Tibial nerve (tissue), 4 donors: Measurements from ENCODE around the gene WDR81. TPM values are rescaled to one million over a fixed set of nuclear protein-coding genes. Genes with fewer than 3 reads are reported as not detected.
A peak's percentile ranks its signal among the peaks of the same experiment; 100 is the strongest.

ENCODE experiments used
- DNase-seq, 2 donors: peaks; one replicate each; pipeline ENCODE4 v3.0.0-alpha.2; 2019; ENCODE audit warnings: low spot score in 2 of 2
- H3K27ac ChIP-seq, 4 donors: fragments of 200-600 bp; sonication (generic) in 3 of 4; one replicate each; pipeline ENCODE4 v1.5.1; 2017 to 2019; ENCODE audit warnings: mild to moderate bottlenecking in 1 of 4
- H3K27me3 ChIP-seq, 2 donors: fragments of 200-600 bp; sonication (generic) in 1 of 2; one replicate each; pipeline versions ENCODE4 v1.5.1 to v1.6.0; 2017 to 2019
- H3K36me3 ChIP-seq, 3 donors: fragments of 200-600 bp; sonication (generic); one replicate each; pipeline ENCODE4 v1.5.1; 2018 to 2019
- H3K4me1 ChIP-seq, 4 donors: fragments of 200-600 bp; sonication (generic) in 3 of 4; one replicate each; pipeline ENCODE4 v1.5.1; 2017 to 2019
- H3K4me3 ChIP-seq, 4 donors: fragments of 200-600 bp; sonication (generic) in 3 of 4; one replicate each; pipeline ENCODE4 v1.5.1; 2017 to 2019; ENCODE audit warnings: mild to moderate bottlenecking in 1 of 4, moderate library complexity in 1 of 4
- H3K9me3 ChIP-seq, 4 donors: fragments of 200-600 bp; sonication (generic) in 3 of 4; one replicate each; pipeline ENCODE4 v1.5.1; 2017 to 2019
- CTCF ChIP-seq, 5 experiments: fragments of 200-600 bp in 3 of 5; fragments of 450-650 bp in 2 of 5; sonication (generic) in 3 of 5; IDR thresholded peaks; one replicate each; pipeline ENCODE4 v1.5.1; 2016 to 2019; ENCODE audit warnings: antibody characterized with exemption in 5 of 5, mild to moderate bottlenecking in 3 of 5, moderate library complexity in 2 of 5
- EP300 ChIP-seq, 2 donors: sonication (generic); formaldehyde crosslinking; IDR thresholded peaks; one replicate each; pipeline ENCODE4 v1.6.1; 2017; ENCODE audit warnings: antibody characterized with exemption in 2 of 2, mild to moderate bottlenecking in 1 of 2
- POLR2A ChIP-seq, 2 donors: fragments of 450-650 bp; IDR thresholded peaks; one replicate each; pipeline ENCODE4 v1.6.1; 2017; ENCODE audit warnings: antibody characterized with exemption in 2 of 2, mild to moderate bottlenecking in 2 of 2, moderate library complexity in 2 of 2
- WGBS, 2 donors: methylation state at CpG; one replicate each; pipeline ENCODE4 v1.1.5; 2018; 5-methylcytosine and 5-hydroxymethylcytosine counted together
- total RNA-seq, 4 donors: library from RNA; depleted of rRNA; stranded (reverse); fragments of >200 nt; gene quantifications; one replicate each; pipeline ENCODE4 v1.1.0, GENCODE V29; 2016

WDR81 gene
- total RNA-seq, 4 donors from 2014 or later, result 54.4 to 111 (median 92.0) TPM

- H3K27ac ChIP-seq, result peak overlapping the region; percentile 91 to 100 (median 98)
- no peaks in the 10 kb centered on the region for H3K27me3 ChIP-seq
- H3K4me3 ChIP-seq, result peak overlapping the region; percentile 65 to 95 (median 82)
- H3K4me1 ChIP-seq, result peaks cover 0 to 72% (median 36%) of the 10 kb centered on the region in 4 donors
- no peaks in the 10 kb centered on the region for H3K9me3 ChIP-seq
- 1 to 3% methylated on average over 22 to 29 of the region's 32 CpGs for WGBS, 2 donors
- peak; percentile 82 to 83 for DNase-seq
- TF ChIP-seq CTCF (IDR thresholded peaks at IDR 0.05) (no peak), POLR2A (IDR thresholded peaks at IDR 0.05) (peak in 1 of 2 donors; percentile 32), EP300 (IDR thresholded peaks at IDR 0.05) (peak; percentile 7 to 85)
- H3K36me3 ChIP-seq, result peaks cover 0 to 18% (median 0%) of the 10 kb centered on the region in 3 donors
These were observed 9.3 kb upstream of the WDR81 start for GRCh38 chr17:1714980-1715802.

- Histone ChIP-seq H3K4me1 (peaks cover 0 to 73% (median 35%) of the 10 kb centered on the region in 4 donors), H3K27me3 (no peaks in the 10 kb centered on the region), H3K27ac (peak overlapping the region; percentile 91 to 100 (median 98)), H3K4me3 (peak overlapping the region; percentile 65 to 95 (median 82)), H3K36me3 (peaks cover 0 to 18% (median 0%) of the 10 kb centered on the region in 3 donors), H3K9me3 (no peaks in the 10 kb centered on the region)
- 0 to 1% methylated on average over 8 to 15 of the region's 23 CpGs for WGBS, 2 donors
- TF ChIP-seq POLR2A (IDR thresholded peaks at IDR 0.05), result no peak
- TF ChIP-seq EP300 (IDR thresholded peaks at IDR 0.05), result no peak
- no peak for TF ChIP-seq CTCF (IDR thresholded peaks at IDR 0.05)
- no peak for DNase-seq
These were observed 8.8 kb upstream of the WDR81 start for GRCh38 chr17:1715803-1716075.

DNA sequence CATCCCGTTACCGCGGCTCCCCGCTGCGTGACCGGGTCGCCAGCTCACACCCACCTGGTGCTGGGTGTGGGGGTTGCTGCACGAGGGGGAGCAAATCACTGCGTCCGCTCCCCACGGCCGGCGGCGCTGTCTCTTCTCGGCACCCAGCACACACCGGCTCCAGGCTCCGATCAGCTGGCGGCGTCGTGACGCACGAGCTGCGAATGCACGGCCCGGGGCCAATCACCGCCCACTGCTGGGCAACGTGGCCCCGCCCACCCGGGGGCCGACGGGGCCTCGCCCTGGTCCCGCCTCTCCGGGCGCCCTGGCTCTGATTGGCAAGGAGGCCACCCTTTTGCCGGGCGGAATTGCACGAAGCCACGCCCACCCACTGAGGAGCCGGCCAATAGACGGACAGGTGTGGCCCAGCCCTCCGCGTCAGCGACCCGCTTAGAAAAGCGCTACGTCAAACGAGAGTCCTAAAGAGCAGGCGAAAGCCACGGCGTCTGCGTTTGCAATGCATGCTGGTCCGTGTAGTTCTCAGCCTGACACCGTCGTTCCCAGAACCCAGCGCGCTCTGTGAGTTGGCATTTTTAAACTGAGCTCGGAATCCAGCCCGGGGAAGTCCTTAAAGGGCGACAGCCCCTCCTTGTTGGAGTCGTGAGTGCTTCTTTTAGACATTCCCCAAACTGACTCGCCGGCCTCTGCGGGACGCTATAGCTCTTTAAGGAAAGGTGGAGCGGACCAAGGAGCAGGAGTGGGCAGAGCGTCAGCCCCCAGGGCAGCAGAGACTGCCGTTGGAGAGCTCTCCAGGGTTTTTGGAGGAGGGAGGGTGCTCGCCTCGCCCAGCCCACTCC is 8.2 kb upstream of the WDR81 start:
- peak overlapping the region; percentile 97 to 100 (median 98) for H3K27ac ChIP-seq
- H3K9me3 ChIP-seq, result no peaks in the 10 kb centered on the region
- H3K4me1 ChIP-seq, result peaks cover 0 to 70% (median 36%) of the 10 kb centered on the region in 4 donors
- DNase-seq, result peak; percentile 96 to 99
- H3K27me3 ChIP-seq, result no peaks in the 10 kb centered on the region
- 0% methylated on average over 40 to 54 of the region's 70 CpGs for WGBS, 2 donors
- peaks cover 0 to 18% (median 0%) of the 10 kb centered on the region in 3 donors for H3K36me3 ChIP-seq
- TF ChIP-seq POLR2A (IDR thresholded peaks at IDR 0.05) (peak; percentile 96 to 99), CTCF (IDR thresholded peaks at IDR 0.05) (peak in 1 of 5 experiments; percentile 45), EP300 (IDR thresholded peaks at IDR 0.05) (peak; percentile 95 to 98)
- H3K4me3 ChIP-seq, result peak overlapping the region; percentile 65 to 95 (median 82)

DNA sequence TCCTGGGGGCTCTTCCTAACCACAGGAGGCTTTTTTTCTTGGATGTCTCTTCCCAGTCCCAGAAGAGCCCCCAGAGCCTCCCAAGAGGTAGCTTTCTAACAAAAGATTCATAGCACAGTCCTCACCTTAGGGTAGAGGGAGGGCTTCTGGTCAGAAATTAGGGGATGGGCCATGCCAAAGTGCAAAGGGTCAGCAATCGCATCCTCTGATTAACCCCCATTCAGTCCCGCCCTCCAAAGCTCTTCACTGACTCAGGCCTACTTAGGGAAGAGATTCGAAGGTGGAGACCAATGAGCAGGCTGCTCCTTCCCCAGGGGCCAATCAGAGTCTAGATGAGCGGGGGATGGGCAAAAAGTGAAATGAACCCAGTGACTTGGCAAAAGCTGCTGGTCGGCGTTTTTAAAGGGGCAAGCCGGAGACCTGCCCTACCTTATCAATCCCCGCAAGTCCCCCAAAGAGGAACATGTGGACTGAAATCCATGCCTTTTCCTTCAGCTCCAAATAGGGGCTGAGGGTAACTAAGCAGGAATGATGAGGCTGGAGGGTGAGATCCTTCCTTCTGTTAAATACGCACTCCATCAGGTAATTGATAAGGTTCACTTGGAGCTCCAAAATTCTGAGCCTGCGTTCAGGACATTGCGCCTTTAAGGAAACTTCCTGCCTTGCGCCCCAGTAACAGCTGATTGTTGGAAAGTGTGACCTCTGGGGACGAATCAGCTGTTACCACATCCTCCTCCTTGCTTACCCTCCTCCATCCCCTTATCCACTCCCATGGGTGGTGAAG is 7.4 kb upstream of the WDR81 start:
- Histone ChIP-seq H3K4me3 (peak overlapping the region; percentile 41 to 80 (median 62)), H3K27me3 (no peaks in the 10 kb centered on the region), H3K36me3 (peaks cover 0 to 13% (median 0%) of the 10 kb centered on the region in 3 donors), H3K9me3 (no peaks in the 10 kb centered on the region), H3K27ac (peak overlapping the region; percentile 95 to 99 (median 98)), H3K4me1 (peaks cover 0 to 62% (median 36%) of the 10 kb centered on the region in 4 donors)
- WGBS, 2 donors, result 0 to 1% methylated on average over 13 of the region's 13 CpGs
- DNase-seq, result peak; percentile 82 to 93
- TF ChIP-seq CTCF (IDR thresholded peaks at IDR 0.05) (no peak), EP300 (IDR thresholded peaks at IDR 0.05) (peak in 1 of 2 donors; percentile 84), POLR2A (IDR thresholded peaks at IDR 0.05) (peak in 1 of 2 donors; percentile 3)
